H9 (cell line): Measurements from ENCODE around the gene ZNF844. TPM values are rescaled to one million over a fixed set of nuclear protein-coding genes. Genes with fewer than 3 reads are reported as not detected.

ENCODE experiments used
- DNase-seq: peaks from one replicate; pipeline ENCODE4 v3.0.0-alpha.2; 2017
- H2AFZ ChIP-seq: one replicate; pipeline ENCODE4 v1.6.1; 2013; ENCODE audit warnings: mild to moderate bottlenecking, low read length, control low read depth, moderate library complexity
- H2AK5ac ChIP-seq: 2 replicates; pipeline ENCODE4 v1.6.1; 2013; ENCODE audit warnings: low read length, control low read depth, mixed read lengths; ENCODE audit not compliant: insufficient read length
- H2BK120ac ChIP-seq: one replicate; pipeline ENCODE4 v1.6.1; 2013; ENCODE audit warnings: low read depth, mild to moderate bottlenecking, low read length, control low read depth, inconsistent platforms; ENCODE audit not compliant: poor library complexity, severe bottlenecking
- H2BK12ac ChIP-seq: 2 replicates; pipeline ENCODE4 v1.6.1; 2013; ENCODE audit warnings: low read length, control low read depth, mixed read lengths, low read depth; ENCODE audit not compliant: insufficient read length
- H2BK15ac ChIP-seq: 2 replicates; pipeline ENCODE4 v1.6.1; 2013; ENCODE audit warnings: low read depth, low read length, control low read depth
- H2BK20ac ChIP-seq: one replicate; pipeline ENCODE4 v1.6.1; 2013; ENCODE audit warnings: low read depth, mild to moderate bottlenecking, low read length, control low read depth, inconsistent platforms; ENCODE audit not compliant: poor library complexity, severe bottlenecking
- H2BK5ac ChIP-seq: 2 replicates; pipeline ENCODE4 v1.6.1; 2013; ENCODE audit warnings: low read length, control low read depth, mixed read lengths; ENCODE audit not compliant: insufficient read length
- H3K14ac ChIP-seq: 2 replicates; pipeline ENCODE4 v1.6.1; 2013; ENCODE audit warnings: low read length, control low read depth; ENCODE audit not compliant: insufficient read depth
- H3K18ac ChIP-seq: 2 replicates; pipeline ENCODE4 v1.6.1; 2013; ENCODE audit warnings: low read depth, mild to moderate bottlenecking, mixed read lengths, low read length, control low read depth; ENCODE audit not compliant: insufficient read length
- H3K23ac ChIP-seq: 2 replicates; pipeline ENCODE4 v1.6.1; 2013; ENCODE audit warnings: low read length, control low read depth, mixed read lengths, low read depth; ENCODE audit not compliant: insufficient read length
- H3K23me2 ChIP-seq: 2 replicates; pipeline ENCODE4 v1.6.1; 2013; ENCODE audit warnings: low read depth, mild to moderate bottlenecking, mixed read lengths, low read length, control low read depth; ENCODE audit not compliant: insufficient read length, poor library complexity, severe bottlenecking
- H3K27ac ChIP-seq: 2 replicates; pipeline ENCODE4 v1.5.1; 2013; ENCODE audit warnings: low read length, control low read depth, mixed read lengths, low read depth; ENCODE audit not compliant: insufficient read length
- H3K27me3 ChIP-seq: 2 replicates; pipeline ENCODE4 v1.6.1; 2013; ENCODE audit warnings: low read length, control low read depth, inconsistent platforms; ENCODE audit not compliant: insufficient read depth
- H3K4ac ChIP-seq: 2 replicates; pipeline ENCODE4 v1.6.1; 2013; ENCODE audit warnings: low read depth, mild to moderate bottlenecking, control low read depth, inconsistent platforms, low read length, moderate library complexity
- H3K4me1 ChIP-seq: 2 replicates; pipeline ENCODE4 v1.6.1; 2013; ENCODE audit warnings: low read length, control low read depth, inconsistent platforms; ENCODE audit not compliant: insufficient read depth
- H3K4me2 ChIP-seq: 2 replicates; pipeline ENCODE4 v1.6.1; 2013; ENCODE audit warnings: low read length, control low read depth, mixed read lengths; ENCODE audit not compliant: insufficient read length, insufficient read depth
- H3K56ac ChIP-seq: 2 replicates; pipeline ENCODE4 v1.6.1; 2013; ENCODE audit warnings: low read depth, mild to moderate bottlenecking, mixed read lengths, low read length, control low read depth; ENCODE audit not compliant: insufficient read length
- H3K79me1 ChIP-seq: 2 replicates; pipeline ENCODE4 v1.6.1; 2013; ENCODE audit warnings: low read depth, mild to moderate bottlenecking, moderate library complexity, low read length, control low read depth, inconsistent platforms; ENCODE audit not compliant: insufficient read depth, poor library complexity, severe bottlenecking
- H3K79me2 ChIP-seq: 2 replicates; pipeline ENCODE4 v1.6.1; 2013; ENCODE audit warnings: low read length, control low read depth, inconsistent platforms; ENCODE audit not compliant: insufficient read depth
- H3K9ac ChIP-seq: 2 replicates; pipeline ENCODE4 v1.6.1; 2013; ENCODE audit warnings: low read length, control low read depth, mixed read lengths; ENCODE audit not compliant: insufficient read length; ENCODE audit errors: extremely low read depth
- H3K9me3 ChIP-seq: one replicate; pipeline ENCODE4 v1.6.1; 2013; ENCODE audit warnings: low read depth, low read length, inconsistent platforms; ENCODE audit not compliant: control insufficient read depth
- H3T11ph ChIP-seq: one replicate; pipeline ENCODE4 v1.6.1; 2013; ENCODE audit warnings: mild to moderate bottlenecking, low read length, control low read depth, inconsistent platforms
- H4K20me1 ChIP-seq: one replicate; pipeline ENCODE4 v1.6.1; 2013; ENCODE audit not compliant: control insufficient read depth, insufficient read length, insufficient read depth
- H4K5ac ChIP-seq: 2 replicates; pipeline ENCODE4 v1.6.1; 2013; ENCODE audit warnings: low read depth, mild to moderate bottlenecking, mixed read lengths, low read length, control low read depth; ENCODE audit not compliant: insufficient read length
- H4K8ac ChIP-seq: replicated peaks from 2 replicates; pipeline ENCODE4 v1.6.1; 2013; ENCODE audit warnings: low read length, control low read depth, mixed read lengths, low read depth; ENCODE audit not compliant: insufficient read length
- H4K91ac ChIP-seq: 2 replicates; pipeline ENCODE4 v1.6.1; 2013; ENCODE audit warnings: low read depth, mild to moderate bottlenecking, moderate library complexity, mixed read lengths, low read length, control low read depth; ENCODE audit not compliant: insufficient read length
- H3K27ac Mint-ChIP-seq, 3 experiments: 2 replicates in 2 of 3; 3 replicates in 1 of 3; pipeline ENCODE4 v1.8.0; 2020 to 2021; ENCODE audit warnings: mixed read lengths in 3 of 3, mild to moderate bottlenecking in 1 of 3, moderate library complexity in 1 of 3
- H3K27me3 Mint-ChIP-seq: 2 replicates; pipeline ENCODE4 v1.8.0; 2021; ENCODE audit warnings: low read depth, mild to moderate bottlenecking, moderate library complexity, mixed read lengths
- H3K36me3 Mint-ChIP-seq, 3 experiments: 2 replicates in 2 of 3; 3 replicates in 1 of 3; pipeline ENCODE4 v1.8.0; 2020 to 2021; ENCODE audit warnings: low read depth in 3 of 3, mixed read lengths in 3 of 3; ENCODE audit not compliant: insufficient read depth in 1 of 3
- H3K4me1 Mint-ChIP-seq, 2 experiments: 2 replicates each; pipeline ENCODE4 v1.8.0; 2020; ENCODE audit warnings: mixed read lengths in 2 of 2
- H3K4me3 Mint-ChIP-seq, 2 experiments: 2 replicates in 1 of 2; 3 replicates in 1 of 2; pipeline ENCODE4 v1.8.0; 2020 to 2021; ENCODE audit warnings: mild to moderate bottlenecking in 2 of 2, mixed read lengths in 2 of 2, moderate library complexity in 1 of 2
- H3K9me3 Mint-ChIP-seq, 2 experiments: 2 replicates in 1 of 2; 3 replicates in 1 of 2; pipeline ENCODE4 v1.8.0; 2020; ENCODE audit warnings: mild to moderate bottlenecking in 2 of 2, mixed read lengths in 2 of 2, moderate library complexity in 1 of 2
- WGBS: extraction: QIAGEN DNeasy Blood & Tissue Kit; methylation state at CpG from one replicate; pipeline ENCODE4 v1.1.7; 2013; ENCODE audit warnings: missing lambda C conversion rate, low lambda C conversion rate, mixed read lengths; ENCODE audit not compliant: insufficient read length; ENCODE audit errors: extremely low coverage; 5-methylcytosine and 5-hydroxymethylcytosine counted together
- total RNA-seq: library from RNA; stranded (reverse); gene quantifications from 2 replicates; pipeline ENCODE4 v1.2.1, GENCODE V29; 2021
- TF ChIP-seq, protein P1 (sequence below): fragments of 200-600 bp; sonication (generic); conservative IDR thresholded peaks from 3 replicates; pipeline ENCODE4 v1.8.0; 2021; ENCODE audit warnings: antibody characterized with exemption, mild to moderate bottlenecking

ZNF844 gene
- total RNA-seq, 1 experiment from 2014 or later, result 10.0 TPM

DNA sequence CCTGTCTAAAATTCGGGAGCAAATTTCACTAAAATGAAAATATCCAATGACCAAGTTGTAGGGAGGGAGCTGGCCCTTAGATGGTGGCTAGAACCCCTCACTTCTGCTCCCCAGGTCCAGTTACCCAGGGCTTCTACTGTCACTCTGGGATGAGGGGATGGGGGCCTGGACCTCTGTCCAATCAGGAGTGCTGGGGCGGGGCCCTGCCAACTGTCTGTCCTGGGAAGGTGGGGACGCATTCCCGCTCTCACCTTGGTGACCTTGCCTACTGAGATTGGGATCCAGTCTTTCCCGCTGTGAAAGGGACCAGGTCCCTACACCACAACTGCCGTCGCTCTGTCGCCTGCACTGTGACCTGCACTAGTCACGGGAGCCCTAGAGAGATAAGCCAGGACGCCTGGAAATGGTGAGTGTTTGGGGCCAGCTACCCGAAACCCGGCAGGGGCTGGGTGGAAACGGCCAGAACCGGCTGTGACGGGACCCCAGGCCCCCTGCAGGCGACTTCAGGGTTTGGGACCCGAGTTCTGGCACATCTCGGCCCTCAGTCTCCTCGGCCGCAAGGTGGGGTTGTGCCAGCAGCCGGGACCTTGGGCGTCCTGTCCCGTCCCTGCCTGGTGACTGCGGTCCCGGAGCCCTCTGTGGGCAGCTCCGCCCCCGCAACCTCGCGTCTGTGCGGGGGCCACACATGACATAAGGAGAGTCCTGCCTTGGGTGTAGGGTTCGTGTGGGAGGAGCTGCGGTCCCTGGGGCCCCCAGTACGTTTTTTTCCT is 52.9 kb downstream of the ZNF844 start:
- Histone ChIP-seq H3K18ac (no peak overlapping the region), H2BK15ac (no peak overlapping the region), H3K79me2 (no peaks in the 10 kb centered on the region), H2BK12ac (no peak overlapping the region), H2AFZ (no peak overlapping the region), H3K14ac (no peak overlapping the region), H4K20me1 (no peaks in the 10 kb centered on the region), H3K9me3 (peaks cover 21% of the 10 kb centered on the region), H2BK5ac (no peak overlapping the region), H3K27ac (no peak overlapping the region), H4K91ac (no peak overlapping the region), H4K5ac (no peak overlapping the region), H2AK5ac (no peak overlapping the region), H3T11ph (no peak overlapping the region), H3K56ac (no peak overlapping the region), H3K9ac (no peak overlapping the region), H4K8ac (no peak overlapping the region), H2BK120ac (no peak overlapping the region), H3K4me2 (no peak overlapping the region), H3K79me1 (no peaks in the 10 kb centered on the region), H3K27me3 (no peaks in the 10 kb centered on the region), H3K23ac (no peak overlapping the region), H2BK20ac (no peak overlapping the region), H3K23me2 (no peaks in the 10 kb centered on the region), H3K4ac (no peak overlapping the region), H3K4me1 (no peaks in the 10 kb centered on the region)
- Mint-ChIP-seq H3K36me3 (peaks cover 41 to 56% (median 44%) of the 10 kb centered on the region in 3 experiments), H3K9me3 (peaks cover 28 to 40% of the 10 kb centered on the region in 2 experiments), H3K4me3 (no peak overlapping the region), H3K27ac (no peak overlapping the region), H3K4me1 (no peaks in the 10 kb centered on the region), H3K27me3 (peaks cover 3% of the 10 kb centered on the region; the same call in 1 of the 2 replicates)
- DNase-seq, result peak; percentile 37
- TF ChIP-seq, protein P1, sequence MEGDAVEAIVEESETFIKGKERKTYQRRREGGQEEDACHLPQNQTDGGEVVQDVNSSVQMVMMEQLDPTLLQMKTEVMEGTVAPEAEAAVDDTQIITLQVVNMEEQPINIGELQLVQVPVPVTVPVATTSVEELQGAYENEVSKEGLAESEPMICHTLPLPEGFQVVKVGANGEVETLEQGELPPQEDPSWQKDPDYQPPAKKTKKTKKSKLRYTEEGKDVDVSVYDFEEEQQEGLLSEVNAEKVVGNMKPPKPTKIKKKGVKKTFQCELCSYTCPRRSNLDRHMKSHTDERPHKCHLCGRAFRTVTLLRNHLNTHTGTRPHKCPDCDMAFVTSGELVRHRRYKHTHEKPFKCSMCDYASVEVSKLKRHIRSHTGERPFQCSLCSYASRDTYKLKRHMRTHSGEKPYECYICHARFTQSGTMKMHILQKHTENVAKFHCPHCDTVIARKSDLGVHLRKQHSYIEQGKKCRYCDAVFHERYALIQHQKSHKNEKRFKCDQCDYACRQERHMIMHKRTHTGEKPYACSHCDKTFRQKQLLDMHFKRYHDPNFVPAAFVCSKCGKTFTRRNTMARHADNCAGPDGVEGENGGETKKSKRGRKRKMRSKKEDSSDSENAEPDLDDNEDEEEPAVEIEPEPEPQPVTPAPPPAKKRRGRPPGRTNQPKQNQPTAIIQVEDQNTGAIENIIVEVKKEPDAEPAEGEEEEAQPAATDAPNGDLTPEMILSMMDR, result no peak; the same call in 2 of the 3 replicates
- no CpG with 5 or more reads among the region's 33 CpGs for WGBS
